ENCODE measurements around the gene TAF6L. TPM values are rescaled to one million over a fixed set of nuclear protein-coding genes. Genes with fewer than 3 reads are reported as not detected.

Gene TAF6L
- total and polyA plus RNA-seq, 2 of the 8 experiments (the other 6 are each of a cell fraction or from before 2014, with no cell fraction given) = 24.8 to 31.9 TPM

GRCh38 chr11:62810748-62811147 lies 39.6 kb downstream of the TAF6L start (continued):
- TF ChIP-seq KDM5A (IDR thresholded peaks at IDR 0.05; ENCODE audit: low read length) = no peak
- no peak for TF ChIP-seq RAD21 (IDR thresholded peaks at IDR 0.05 in 1 of 2, conservative IDR thresholded peaks at IDR 0.05 in 1 of 2; ENCODE audit: low read depth in 2 of 2, low read length in 2 of 2)
- TF ChIP-seq PHF8 (conservative IDR thresholded peaks at IDR 0.05; ENCODE audit: low read depth, low read length) = no peak
- no peak for TF ChIP-seq SRF (IDR thresholded peaks at IDR 0.05; ENCODE audit: low read depth, low read length)
- no peak for TF ChIP-seq SIX5 (IDR thresholded peaks at IDR 0.05; ENCODE audit: low read depth, low read length)

All from H1 (cell line).